ENCODE measurements around the gene PTPN13.

DNA sequence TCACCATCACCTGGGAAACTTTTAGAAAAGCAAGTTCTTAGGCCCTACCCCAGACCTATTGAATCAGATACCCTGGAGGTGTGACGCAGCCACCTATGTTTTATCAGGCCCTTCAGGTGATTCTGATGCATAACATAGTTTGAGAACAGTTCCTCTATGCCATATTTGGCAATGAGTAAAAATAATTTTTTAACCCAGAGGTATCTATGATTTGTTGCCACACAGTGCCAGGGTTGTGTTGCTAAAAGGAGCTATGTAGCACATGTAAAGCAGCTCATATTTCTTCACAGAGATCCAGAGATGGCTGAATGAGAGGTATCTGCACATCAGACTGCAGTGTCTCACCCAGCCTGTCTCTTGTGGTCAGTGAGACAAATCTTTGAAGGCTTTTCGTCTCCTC, 85.3 kb downstream of the PTPN13 start:
- TF ChIP-seq, protein P1, sequence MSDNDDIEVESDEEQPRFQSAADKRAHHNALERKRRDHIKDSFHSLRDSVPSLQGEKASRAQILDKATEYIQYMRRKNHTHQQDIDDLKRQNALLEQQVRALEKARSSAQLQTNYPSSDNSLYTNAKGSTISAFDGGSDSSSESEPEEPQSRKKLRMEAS (IDR thresholded peaks at IDR 0.05), result no peak
- TF ChIP-seq, protein P2, sequence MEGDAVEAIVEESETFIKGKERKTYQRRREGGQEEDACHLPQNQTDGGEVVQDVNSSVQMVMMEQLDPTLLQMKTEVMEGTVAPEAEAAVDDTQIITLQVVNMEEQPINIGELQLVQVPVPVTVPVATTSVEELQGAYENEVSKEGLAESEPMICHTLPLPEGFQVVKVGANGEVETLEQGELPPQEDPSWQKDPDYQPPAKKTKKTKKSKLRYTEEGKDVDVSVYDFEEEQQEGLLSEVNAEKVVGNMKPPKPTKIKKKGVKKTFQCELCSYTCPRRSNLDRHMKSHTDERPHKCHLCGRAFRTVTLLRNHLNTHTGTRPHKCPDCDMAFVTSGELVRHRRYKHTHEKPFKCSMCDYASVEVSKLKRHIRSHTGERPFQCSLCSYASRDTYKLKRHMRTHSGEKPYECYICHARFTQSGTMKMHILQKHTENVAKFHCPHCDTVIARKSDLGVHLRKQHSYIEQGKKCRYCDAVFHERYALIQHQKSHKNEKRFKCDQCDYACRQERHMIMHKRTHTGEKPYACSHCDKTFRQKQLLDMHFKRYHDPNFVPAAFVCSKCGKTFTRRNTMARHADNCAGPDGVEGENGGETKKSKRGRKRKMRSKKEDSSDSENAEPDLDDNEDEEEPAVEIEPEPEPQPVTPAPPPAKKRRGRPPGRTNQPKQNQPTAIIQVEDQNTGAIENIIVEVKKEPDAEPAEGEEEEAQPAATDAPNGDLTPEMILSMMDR (IDR thresholded peaks at IDR 0.05; ENCODE audit: low read depth, low read length, missing input control), result no peak

Data from liver (tissue), 2 donors.